Activated T-cell treated with anti-CD3 and anti-CD28 coated beads, Interleukin-2, amount 50 U/mL, for 24 hours (primary cell): ENCODE results near the gene TSPAN7.

Source experiments
- DNase-seq: peaks from one replicate; pipeline ENCODE4 v3.0.0-alpha.2; 2020
- H3K27ac Mint-ChIP-seq: 2 replicates; pipeline ENCODE4 v1.8.0; 2020; ENCODE audit warnings: mild to moderate bottlenecking, mixed read lengths
- H3K27me3 Mint-ChIP-seq: 2 replicates; pipeline ENCODE4 v1.8.0; 2020; ENCODE audit warnings: mixed read lengths
- H3K36me3 Mint-ChIP-seq: 2 replicates; pipeline ENCODE4 v1.8.0; 2020; ENCODE audit warnings: low read depth, mixed read lengths
- H3K4me1 Mint-ChIP-seq: 2 replicates; pipeline ENCODE4 v1.8.0; 2020; ENCODE audit warnings: low read depth, mixed read lengths
- H3K4me3 Mint-ChIP-seq: 2 replicates; pipeline ENCODE4 v1.8.0; 2020; ENCODE audit warnings: mild to moderate bottlenecking, moderate library complexity, mixed read lengths
- H3K9me3 Mint-ChIP-seq: 2 replicates; pipeline ENCODE4 v1.8.0; 2020; ENCODE audit warnings: mixed read lengths

TSPAN7 gene

DNA sequence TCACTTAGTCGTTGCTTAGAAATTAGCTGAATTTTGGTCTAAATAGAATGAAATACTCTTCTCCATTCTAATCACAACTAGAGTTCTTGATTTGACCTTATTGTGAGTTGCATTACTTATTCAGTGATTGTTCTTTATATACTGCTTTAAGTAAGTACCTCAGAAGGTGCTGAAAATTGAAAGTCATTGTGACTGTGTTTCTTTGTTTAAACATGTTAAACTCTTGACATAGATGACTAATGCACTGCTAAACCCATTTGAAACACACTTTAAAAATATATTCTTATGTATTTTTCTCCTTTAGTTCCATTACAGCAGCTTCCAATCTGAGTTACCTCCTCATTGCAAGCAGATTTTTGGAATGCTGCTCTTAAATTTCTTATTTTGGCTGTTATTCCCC, 9.1 kb downstream of the TSPAN7 start:
- H3K27ac Mint-ChIP-seq: no peak overlapping the region
- no peaks in the 10 kb centered on the region for H3K4me1 Mint-ChIP-seq
- H3K27me3 Mint-ChIP-seq: peaks cover 36% of the 10 kb centered on the region
- DNase-seq: no peak
- H3K4me3 Mint-ChIP-seq: no peak overlapping the region
- no peaks in the 10 kb centered on the region for H3K36me3 Mint-ChIP-seq
- H3K9me3 Mint-ChIP-seq: no peaks in the 10 kb centered on the region

DNA sequence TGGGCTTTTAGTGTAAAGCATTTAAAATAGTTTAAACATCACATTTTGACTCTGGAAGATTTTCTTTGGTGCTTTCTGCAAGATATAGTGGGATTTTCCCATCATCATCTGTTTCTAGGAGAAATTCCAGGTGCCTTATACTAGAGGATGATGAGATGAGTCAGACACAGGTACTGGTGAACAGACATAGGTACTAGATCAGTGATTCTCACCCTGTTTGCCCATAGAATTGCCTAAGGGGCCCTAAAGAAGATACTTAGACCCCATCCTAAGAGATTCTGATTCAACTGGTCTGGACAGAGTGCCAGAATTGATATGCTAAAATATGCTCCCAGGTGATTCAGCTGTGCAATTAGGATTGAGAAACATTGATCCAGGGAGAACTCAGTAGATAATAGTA, 9.7 kb downstream of the TSPAN7 start:
- DNase-seq: no peak
- Mint-ChIP-seq H3K4me1 (no peaks in the 10 kb centered on the region), H3K9me3 (no peaks in the 10 kb centered on the region), H3K27me3 (peaks cover 32% of the 10 kb centered on the region), H3K4me3 (no peak overlapping the region), H3K36me3 (no peaks in the 10 kb centered on the region), H3K27ac (no peak overlapping the region)

DNA sequence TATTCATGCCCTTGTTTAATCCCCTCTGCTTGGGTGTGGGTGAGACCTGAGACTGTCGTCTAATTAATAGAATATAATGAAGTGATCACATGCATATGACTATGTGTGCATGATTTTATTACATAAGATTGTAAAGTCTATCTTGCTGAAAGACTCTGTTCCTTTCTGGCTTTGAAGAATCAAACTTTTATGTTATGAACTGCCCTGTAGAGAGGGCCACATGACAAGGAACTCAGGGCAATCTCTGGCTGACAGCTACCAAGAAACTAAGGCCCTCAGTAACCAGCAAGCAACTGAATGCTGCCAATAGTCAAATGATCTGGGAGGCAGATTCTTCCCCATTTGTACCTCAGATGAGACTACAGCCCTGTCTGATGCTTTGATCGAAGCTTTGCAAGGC, 13.5 kb downstream of the TSPAN7 start:
- no peaks in the 10 kb centered on the region for H3K4me1 Mint-ChIP-seq
- peaks cover 32% of the 10 kb centered on the region for H3K27me3 Mint-ChIP-seq
- no peaks in the 10 kb centered on the region for H3K9me3 Mint-ChIP-seq
- H3K4me3 Mint-ChIP-seq: no peak overlapping the region
- H3K27ac Mint-ChIP-seq: no peak overlapping the region
- H3K36me3 Mint-ChIP-seq: no peaks in the 10 kb centered on the region
- DNase-seq: no peak

DNA sequence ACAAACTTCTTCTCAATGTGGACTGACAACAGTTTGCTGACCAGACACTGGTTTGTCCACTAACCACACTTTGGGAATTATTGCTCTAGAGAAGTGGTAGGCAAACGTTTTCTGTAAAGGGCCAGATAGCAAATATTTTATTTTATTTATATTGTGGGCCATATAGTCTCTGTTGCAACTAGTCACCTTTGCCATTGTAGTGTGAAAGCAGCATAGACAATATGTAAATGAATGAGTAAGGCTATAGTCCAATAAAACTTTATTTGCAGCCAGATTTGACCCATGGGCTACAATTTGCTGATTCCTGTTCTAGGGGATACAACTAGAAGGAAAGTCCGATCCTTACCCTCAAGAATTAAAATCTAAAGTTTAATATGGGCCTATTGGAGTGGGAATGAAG, 14.5 kb downstream of the TSPAN7 start:
- H3K9me3 Mint-ChIP-seq: no peaks in the 10 kb centered on the region

DNA sequence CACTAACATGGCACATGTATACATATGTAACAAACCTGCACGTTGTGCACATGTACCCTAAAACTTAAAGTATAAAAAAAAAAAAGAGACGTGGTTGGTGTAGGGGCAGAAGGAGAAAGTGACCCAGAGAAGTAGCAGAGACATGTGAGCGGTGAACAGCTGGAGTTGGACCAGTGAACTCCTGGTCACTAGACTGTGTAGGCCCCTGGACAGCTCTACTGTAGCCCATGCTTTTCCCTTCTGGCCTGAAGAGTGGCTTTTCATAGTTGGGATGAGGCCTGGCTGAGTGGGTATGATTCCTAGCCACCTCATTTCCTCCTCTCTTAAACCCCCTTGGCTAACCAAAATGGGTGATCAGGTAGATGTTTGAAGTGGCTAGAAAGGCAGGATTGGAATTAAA, 16.4 kb downstream of the TSPAN7 start:
- H3K4me3 Mint-ChIP-seq: no peak overlapping the region
- no peaks in the 10 kb centered on the region for H3K4me1 Mint-ChIP-seq
- no peaks in the 10 kb centered on the region for H3K36me3 Mint-ChIP-seq
- H3K27me3 Mint-ChIP-seq: peaks cover 29% of the 10 kb centered on the region
- H3K9me3 Mint-ChIP-seq: no peaks in the 10 kb centered on the region
- DNase-seq: no peak
- no peak overlapping the region for H3K27ac Mint-ChIP-seq

More for the DNA sequence above, 14.5 kb downstream of the TSPAN7 start:
- Mint-ChIP-seq H3K4me1 (no peaks in the 10 kb centered on the region), H3K4me3 (no peak overlapping the region), H3K27ac (no peak overlapping the region), H3K27me3 (peaks cover 33% of the 10 kb centered on the region), H3K36me3 (no peaks in the 10 kb centered on the region)
- no peak for DNase-seq

DNA sequence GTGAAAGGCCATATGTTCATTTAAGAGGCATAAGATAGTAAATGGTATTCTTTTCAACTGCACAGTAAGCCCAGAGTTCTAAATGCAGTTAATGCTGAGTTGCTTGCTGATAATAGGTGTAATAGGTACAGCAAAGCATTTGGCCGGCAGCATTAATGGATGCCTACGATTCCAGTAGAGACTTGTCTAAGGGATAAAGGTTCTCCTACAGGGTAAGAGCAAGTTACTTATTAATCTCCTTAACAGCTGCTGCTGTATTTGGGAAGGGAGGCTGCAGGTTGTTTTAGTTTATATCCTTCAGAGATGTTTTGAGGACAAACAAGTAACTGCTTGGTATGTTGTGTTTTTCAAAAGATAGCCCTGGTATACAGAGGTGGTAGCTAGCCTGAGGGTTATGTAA, 16.8 kb downstream of the TSPAN7 start:
- Mint-ChIP-seq H3K27me3 (peaks cover 26% of the 10 kb centered on the region), H3K9me3 (no peaks in the 10 kb centered on the region), H3K27ac (no peak overlapping the region), H3K4me1 (no peaks in the 10 kb centered on the region), H3K36me3 (no peaks in the 10 kb centered on the region), H3K4me3 (no peak overlapping the region)
- no peak for DNase-seq

DNA sequence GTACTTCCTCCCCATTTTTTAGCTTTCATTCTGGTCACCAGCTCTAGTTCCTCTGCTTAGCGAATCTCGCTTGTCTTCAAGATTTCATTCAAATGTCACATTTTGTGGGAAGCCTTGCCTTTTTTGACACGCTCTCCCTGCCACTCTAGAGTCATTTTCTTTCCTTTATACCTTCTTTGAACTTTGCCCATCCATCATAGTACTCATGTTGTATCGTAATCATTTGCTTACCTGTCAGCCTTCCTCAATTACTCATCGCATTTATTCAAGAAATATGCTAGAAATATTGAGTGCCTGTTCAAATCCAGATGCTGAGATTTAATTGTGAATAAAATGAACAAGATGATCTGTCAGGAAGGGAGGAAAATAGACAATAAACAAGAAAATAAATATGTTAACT, 21.8 kb downstream of the TSPAN7 start:
- no peak for DNase-seq
- Mint-ChIP-seq H3K27me3 (peaks cover 35% of the 10 kb centered on the region), H3K27ac (no peak overlapping the region), H3K36me3 (no peaks in the 10 kb centered on the region), H3K4me3 (no peak overlapping the region), H3K9me3 (no peaks in the 10 kb centered on the region), H3K4me1 (no peaks in the 10 kb centered on the region)

DNA sequence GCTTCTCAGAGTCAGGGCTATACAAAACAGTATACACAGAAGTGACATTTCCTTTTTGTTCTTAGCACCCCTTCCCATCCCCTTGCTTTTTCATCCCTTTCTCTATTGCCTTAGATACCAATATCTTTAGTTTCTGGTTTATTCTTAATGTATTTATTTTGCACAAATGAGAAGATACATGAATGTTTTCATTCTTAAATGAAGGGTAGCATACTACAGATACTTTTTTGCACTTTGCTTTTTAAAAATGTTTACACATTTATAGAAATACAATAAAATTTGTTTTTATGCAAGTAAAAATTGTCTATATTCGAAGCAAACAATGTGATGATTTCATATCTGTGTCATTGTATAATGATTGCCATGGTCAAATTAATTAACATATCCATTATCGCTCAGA, 33.1 kb downstream of the TSPAN7 start:
- Mint-ChIP-seq H3K9me3 (peaks cover 2% of the 10 kb centered on the region), H3K4me1 (no peaks in the 10 kb centered on the region), H3K36me3 (no peaks in the 10 kb centered on the region), H3K4me3 (no peak overlapping the region), H3K27ac (no peak overlapping the region), H3K27me3 (peaks cover 69% of the 10 kb centered on the region)
- no peak for DNase-seq

DNA sequence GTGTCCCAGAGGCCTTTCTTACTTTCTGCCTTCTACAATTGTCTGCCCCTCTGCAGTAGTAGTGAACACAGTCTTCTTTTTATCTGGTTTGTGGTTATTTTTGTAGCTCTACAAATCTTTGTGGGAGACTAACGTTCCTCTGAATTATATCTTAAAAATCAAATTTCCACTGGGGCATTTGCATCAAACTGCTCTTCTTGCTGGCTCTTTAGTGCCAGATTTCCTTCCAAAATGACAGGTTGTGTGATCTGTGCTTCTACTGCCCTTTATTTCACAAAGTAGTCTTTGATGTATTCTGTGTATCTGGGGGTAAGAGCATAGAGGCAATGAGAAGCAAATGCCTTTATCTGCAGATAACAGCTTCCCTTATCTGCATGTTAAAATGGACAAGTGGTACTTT, 34.5 kb downstream of the TSPAN7 start:
- DNase-seq: no peak
- Mint-ChIP-seq H3K27ac (no peak overlapping the region), H3K4me3 (no peak overlapping the region), H3K27me3 (peaks cover 74% of the 10 kb centered on the region), H3K4me1 (no peaks in the 10 kb centered on the region), H3K36me3 (no peaks in the 10 kb centered on the region), H3K9me3 (peaks cover 2% of the 10 kb centered on the region)

DNA sequence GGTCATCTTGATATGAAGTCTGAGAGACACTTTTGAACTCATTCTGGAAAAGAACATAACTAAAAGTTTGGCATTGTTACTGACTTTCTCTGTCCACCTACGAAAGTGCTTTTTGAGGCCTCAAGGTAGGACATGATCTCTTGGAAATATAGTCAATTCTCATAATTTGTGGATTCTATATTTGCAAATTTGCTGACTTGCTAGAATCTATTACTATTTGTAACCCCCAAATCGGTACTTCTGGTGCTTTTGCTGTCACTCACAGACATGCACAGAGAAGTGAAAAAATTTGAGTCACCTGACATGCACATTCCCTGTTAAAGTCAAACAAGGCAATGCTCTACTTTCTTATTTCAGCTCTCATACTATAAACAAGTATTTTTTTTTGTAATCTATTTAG, 35.6 kb downstream of the TSPAN7 start:
- no peaks in the 10 kb centered on the region for H3K4me1 Mint-ChIP-seq
- peaks cover 75% of the 10 kb centered on the region for H3K27me3 Mint-ChIP-seq
- H3K36me3 Mint-ChIP-seq: no peaks in the 10 kb centered on the region
- DNase-seq: no peak
- H3K27ac Mint-ChIP-seq: no peak overlapping the region
- no peak overlapping the region for H3K4me3 Mint-ChIP-seq
- no peaks in the 10 kb centered on the region for H3K9me3 Mint-ChIP-seq

DNA sequence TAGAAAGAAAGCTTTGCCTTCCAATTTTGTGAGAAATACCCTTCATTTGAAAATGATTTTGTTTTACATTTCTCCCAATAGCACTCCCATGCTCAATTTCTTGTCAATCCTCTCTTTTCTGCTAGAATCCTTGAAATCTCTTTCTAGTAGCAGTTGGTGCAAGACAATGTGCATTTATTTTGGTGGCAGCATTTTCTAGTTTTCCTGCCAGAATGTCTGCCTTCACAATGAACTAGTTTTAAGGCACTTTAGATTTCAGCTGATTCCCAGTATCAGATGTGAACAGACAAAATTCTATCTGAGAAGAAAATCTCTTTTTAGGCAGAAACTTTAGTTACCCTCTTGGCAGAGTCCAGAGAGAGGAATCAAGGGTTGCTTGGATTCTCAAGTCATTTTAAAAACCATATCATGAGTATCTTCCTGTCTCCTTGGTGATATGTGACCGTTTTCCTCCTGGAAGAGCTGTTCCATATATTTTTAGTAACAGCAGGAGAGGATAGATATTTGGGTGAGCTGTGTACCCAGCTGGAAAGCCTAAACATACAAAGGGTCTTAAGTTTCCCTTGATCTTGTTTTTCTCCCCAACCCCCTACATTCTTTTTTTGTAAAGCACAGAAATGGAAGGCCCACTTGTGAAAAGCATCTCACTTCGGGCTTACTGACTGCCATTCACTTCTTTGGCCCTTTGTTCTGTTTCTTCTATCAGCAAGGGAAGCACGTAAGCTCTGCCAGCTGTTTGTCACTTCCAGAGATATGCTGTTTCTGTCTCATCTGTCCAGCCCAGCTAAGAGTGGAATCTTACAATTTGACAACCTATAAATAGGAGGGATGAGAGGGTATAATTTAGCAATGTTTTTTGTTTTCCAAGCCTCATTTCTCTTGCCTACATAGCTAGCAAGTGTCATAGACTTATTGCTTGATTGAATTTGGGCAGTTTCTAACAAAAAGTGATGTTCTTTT, 38.7 kb downstream of the TSPAN7 start:
- Mint-ChIP-seq H3K4me3 (no peak overlapping the region), H3K4me1 (no peaks in the 10 kb centered on the region), H3K36me3 (no peaks in the 10 kb centered on the region), H3K27me3 (peaks cover 73% of the 10 kb centered on the region), H3K27ac (no peak overlapping the region), H3K9me3 (no peaks in the 10 kb centered on the region)
- no peak for DNase-seq

DNA sequence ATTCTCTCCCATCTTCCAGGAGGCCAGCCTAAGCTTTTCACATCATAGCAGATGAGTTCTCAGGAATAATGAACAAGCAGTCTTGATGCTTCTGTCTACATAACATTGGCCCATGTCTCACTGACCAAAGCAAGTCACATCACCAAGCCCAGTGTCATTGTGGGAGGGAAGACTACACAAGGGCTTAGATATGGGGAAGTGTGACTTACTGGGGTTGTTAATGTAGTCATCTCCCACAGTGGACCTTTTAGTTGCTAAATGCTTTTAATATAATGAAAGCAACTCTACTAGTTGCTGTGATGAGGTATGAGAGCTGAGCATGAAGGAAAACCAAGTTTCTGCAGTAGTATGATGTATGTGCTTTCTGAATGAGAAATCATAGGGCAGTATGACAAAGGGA, 40.5 kb downstream of the TSPAN7 start:
- Mint-ChIP-seq H3K27ac (no peak overlapping the region), H3K36me3 (no peaks in the 10 kb centered on the region), H3K27me3 (peaks cover 66% of the 10 kb centered on the region), H3K4me3 (no peak overlapping the region), H3K9me3 (no peaks in the 10 kb centered on the region), H3K4me1 (no peaks in the 10 kb centered on the region)
- no peak for DNase-seq

DNA sequence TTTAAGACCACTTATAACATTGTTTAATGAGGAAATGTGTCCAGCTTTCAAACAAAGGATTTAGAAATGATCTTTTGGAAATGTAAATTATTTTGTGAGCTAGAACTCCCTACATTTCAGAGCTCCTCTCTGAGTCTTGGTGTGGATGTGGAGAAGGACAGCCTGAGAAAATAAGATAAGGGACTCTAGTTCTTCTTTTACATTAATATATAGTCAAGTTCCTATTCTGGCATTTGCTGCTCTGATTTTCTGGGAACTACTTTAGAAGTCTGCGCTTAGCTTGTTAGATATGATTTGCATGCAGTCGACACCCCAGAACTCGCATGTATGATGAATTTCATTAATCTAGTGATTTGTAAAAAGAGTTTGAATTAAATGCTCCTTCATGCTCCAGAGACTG, 45.5 kb downstream of the TSPAN7 start:
- Mint-ChIP-seq H3K4me3 (no peak overlapping the region), H3K36me3 (no peaks in the 10 kb centered on the region), H3K9me3 (no peaks in the 10 kb centered on the region), H3K27me3 (peaks cover 55% of the 10 kb centered on the region), H3K27ac (no peak overlapping the region), H3K4me1 (no peaks in the 10 kb centered on the region)
- DNase-seq: no peak

DNA sequence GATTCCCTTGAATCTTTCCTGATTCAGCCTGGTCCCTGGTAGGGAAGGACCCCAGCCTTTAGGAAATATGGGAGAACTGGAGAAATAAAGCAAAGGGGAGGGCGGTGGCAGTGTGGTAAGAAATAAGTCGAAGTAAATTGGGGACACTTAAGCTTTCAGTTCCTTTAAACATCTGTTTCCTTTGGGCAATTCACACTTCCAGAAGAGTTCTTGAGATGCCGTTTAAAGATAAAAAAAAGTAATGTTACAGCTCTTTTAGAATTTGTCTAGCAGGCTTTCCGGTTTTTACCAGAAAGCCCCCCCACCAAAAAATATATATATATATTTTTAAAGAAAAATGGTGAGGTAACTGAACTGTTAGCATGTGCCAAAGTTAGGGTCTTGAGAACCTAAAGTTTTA, 46.6 kb downstream of the TSPAN7 start:
- Mint-ChIP-seq H3K36me3 (no peaks in the 10 kb centered on the region), H3K9me3 (no peaks in the 10 kb centered on the region), H3K4me1 (no peaks in the 10 kb centered on the region), H3K27me3 (peaks cover 49% of the 10 kb centered on the region), H3K4me3 (no peak overlapping the region), H3K27ac (no peak overlapping the region)
- DNase-seq: no peak

DNA sequence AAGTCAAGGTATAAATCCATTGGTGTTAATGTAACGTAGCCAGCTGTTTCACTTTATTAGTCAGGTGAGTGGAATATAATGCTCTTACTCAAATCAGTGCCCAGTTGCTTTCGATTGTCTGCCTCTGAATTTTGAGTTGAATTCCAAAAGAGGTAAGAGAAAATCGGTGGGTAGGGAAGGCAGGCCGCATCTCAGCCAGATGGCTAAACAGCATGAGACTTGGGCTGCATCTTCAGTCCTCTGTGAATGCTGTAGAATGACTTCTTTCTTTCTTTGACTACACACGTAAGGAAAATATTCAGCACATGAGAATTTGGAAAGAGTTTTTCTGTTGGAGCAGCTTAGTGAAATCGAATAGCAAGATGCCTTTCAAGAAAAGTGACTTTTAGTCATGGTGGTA, 49.5 kb downstream of the TSPAN7 start:
- H3K9me3 Mint-ChIP-seq: no peaks in the 10 kb centered on the region
- DNase-seq: no peak
- H3K4me1 Mint-ChIP-seq: no peaks in the 10 kb centered on the region
- no peaks in the 10 kb centered on the region for H3K36me3 Mint-ChIP-seq
- H3K4me3 Mint-ChIP-seq: no peak overlapping the region
- H3K27me3 Mint-ChIP-seq: peaks cover 57% of the 10 kb centered on the region
- H3K27ac Mint-ChIP-seq: no peak overlapping the region
